ENCODE results near the gene KCNN3.

DNA sequence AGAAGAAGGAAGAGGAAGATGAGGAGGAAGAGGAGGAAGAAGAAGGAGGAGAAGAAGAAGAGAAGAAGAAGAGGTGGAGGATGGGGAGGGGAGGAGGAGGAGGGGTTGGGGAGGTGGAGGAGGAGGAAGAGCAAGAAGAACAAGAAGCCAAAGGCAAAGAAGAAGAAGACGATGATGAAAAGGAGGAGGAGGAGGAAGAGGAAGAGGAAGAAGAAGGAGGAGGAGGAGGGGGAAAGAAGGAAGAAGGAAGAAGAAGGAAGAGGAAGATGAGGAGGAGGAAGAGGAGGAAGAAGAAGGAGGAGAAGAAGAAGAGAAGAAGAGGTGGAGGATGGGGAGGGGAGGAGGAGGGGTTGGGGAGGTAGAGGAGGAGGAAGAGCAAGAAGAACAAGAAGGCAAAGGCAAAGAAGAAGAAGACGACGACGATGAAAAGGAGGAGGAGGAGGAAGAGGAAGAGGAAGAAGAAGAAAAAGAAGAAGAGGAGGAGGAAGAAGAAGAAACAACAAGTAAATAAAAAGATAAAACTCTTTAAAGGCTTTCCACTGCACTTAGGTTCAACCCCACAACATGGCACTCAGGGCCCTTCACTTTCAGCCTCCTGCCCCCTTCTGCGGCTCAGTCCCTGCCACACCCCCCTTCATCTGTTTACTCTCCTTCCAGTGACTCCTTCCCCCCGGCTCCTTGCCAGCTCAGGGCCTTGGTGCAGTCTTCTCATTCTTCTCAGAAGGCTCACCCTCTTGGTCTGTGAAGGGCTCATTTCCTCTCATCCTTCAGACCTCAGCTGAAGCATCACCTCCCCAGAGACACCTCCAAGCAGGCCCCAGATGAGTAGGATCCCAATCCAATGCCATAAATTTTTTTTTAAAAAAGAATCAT is 114.0 kb downstream of the KCNN3 start:
- no peak for TF ChIP-seq JUN (CRISPR knock-in tag; IDR thresholded peaks at IDR 0.05)
- TF ChIP-seq, protein P1, sequence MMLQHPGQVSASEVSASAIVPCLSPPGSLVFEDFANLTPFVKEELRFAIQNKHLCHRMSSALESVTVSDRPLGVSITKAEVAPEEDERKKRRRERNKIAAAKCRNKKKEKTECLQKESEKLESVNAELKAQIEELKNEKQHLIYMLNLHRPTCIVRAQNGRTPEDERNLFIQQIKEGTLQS (CRISPR knock-in tag; conservative IDR thresholded peaks at IDR 0.05), result no peak
- TF ChIP-seq, protein P2, sequence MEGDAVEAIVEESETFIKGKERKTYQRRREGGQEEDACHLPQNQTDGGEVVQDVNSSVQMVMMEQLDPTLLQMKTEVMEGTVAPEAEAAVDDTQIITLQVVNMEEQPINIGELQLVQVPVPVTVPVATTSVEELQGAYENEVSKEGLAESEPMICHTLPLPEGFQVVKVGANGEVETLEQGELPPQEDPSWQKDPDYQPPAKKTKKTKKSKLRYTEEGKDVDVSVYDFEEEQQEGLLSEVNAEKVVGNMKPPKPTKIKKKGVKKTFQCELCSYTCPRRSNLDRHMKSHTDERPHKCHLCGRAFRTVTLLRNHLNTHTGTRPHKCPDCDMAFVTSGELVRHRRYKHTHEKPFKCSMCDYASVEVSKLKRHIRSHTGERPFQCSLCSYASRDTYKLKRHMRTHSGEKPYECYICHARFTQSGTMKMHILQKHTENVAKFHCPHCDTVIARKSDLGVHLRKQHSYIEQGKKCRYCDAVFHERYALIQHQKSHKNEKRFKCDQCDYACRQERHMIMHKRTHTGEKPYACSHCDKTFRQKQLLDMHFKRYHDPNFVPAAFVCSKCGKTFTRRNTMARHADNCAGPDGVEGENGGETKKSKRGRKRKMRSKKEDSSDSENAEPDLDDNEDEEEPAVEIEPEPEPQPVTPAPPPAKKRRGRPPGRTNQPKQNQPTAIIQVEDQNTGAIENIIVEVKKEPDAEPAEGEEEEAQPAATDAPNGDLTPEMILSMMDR (IDR thresholded peaks at IDR 0.05), result no peak
- TF ChIP-seq, protein P3, sequence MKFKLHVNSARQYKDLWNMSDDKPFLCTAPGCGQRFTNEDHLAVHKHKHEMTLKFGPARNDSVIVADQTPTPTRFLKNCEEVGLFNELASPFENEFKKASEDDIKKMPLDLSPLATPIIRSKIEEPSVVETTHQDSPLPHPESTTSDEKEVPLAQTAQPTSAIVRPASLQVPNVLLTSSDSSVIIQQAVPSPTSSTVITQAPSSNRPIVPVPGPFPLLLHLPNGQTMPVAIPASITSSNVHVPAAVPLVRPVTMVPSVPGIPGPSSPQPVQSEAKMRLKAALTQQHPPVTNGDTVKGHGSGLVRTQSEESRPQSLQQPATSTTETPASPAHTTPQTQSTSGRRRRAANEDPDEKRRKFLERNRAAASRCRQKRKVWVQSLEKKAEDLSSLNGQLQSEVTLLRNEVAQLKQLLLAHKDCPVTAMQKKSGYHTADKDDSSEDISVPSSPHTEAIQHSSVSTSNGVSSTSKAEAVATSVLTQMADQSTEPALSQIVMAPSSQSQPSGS (CRISPR knock-in tag; IDR thresholded peaks at IDR 0.05; ENCODE audit: borderline replicate concordance, low read depth), result no peak

All from WTC11 (cell line).